Neural crest cell (in vitro differentiated cells): ENCODE measurements around the gene CIAO3. TPM values are rescaled to one million over a fixed set of nuclear protein-coding genes. Genes with fewer than 3 reads are reported as not detected.

Experiments
- DNase-seq: peaks from one replicate; pipeline ENCODE4 v3.0.0; 2021; ENCODE audit warnings: low read depth, mixed read lengths, low spot score
- H3K27ac Mint-ChIP-seq: one replicate; pipeline ENCODE4 v1.8.0; 2021; ENCODE audit warnings: mild to moderate bottlenecking, mixed read lengths; ENCODE audit not compliant: unreplicated experiment
- H3K27me3 Mint-ChIP-seq: 2 replicates; pipeline ENCODE4 v1.8.0; 2021; ENCODE audit warnings: low read depth, mild to moderate bottlenecking, mixed read lengths
- H3K36me3 Mint-ChIP-seq: 2 replicates; pipeline ENCODE4 v1.8.0; 2021; ENCODE audit warnings: low read depth, mild to moderate bottlenecking, mixed read lengths
- H3K4me1 Mint-ChIP-seq: 2 replicates; pipeline ENCODE4 v1.8.0; 2021; ENCODE audit warnings: mixed read lengths
- H3K4me3 Mint-ChIP-seq: one replicate; pipeline ENCODE4 v1.8.0; 2021; ENCODE audit warnings: mild to moderate bottlenecking, mixed read lengths
- H3K9me3 Mint-ChIP-seq: 2 replicates; pipeline ENCODE4 v1.8.0; 2021; ENCODE audit warnings: mixed read lengths
- total RNA-seq: library from RNA; stranded (reverse); gene quantifications from 2 replicates; pipeline ENCODE4 v1.2.1, GENCODE V29; 2021
- TF ChIP-seq, protein P1 (sequence below): fragments of 200-600 bp; sonication (generic); conservative IDR thresholded peaks from 2 replicates; pipeline ENCODE4 v1.5.0; 2021; ENCODE audit warnings: antibody characterized with exemption, mild to moderate bottlenecking

The CIAO3 gene
- total RNA-seq, 1 donor from 2014 or later, result 45.9 TPM

DNA sequence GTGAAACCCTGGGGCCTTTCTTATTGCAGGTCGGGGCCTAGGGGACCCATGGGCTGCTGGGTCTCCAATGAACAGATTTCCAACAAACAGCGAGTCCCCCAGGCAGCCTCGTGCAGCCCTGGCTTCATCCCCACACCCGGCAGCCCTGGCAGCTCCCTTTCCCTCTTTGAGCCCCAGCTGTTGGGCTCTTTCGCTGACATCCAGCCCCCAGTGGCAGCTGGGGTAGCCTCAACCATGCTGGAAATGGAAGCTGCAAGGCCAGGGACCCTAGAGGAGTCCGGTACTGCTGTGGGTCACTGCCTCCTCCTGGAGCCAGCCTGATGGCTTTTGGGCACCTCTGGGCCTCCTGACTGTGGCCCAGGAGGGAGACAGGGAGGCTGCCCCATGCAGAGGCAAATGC, 41.5 kb upstream of the CIAO3 start:
- no peak overlapping the region for H3K27ac Mint-ChIP-seq

GRCh38 chr16:781346-782010, 40.7 kb upstream of the CIAO3 start:
- no peaks in the 10 kb centered on the region for H3K4me1 Mint-ChIP-seq
- DNase-seq, result no peak
- TF ChIP-seq, protein P1, sequence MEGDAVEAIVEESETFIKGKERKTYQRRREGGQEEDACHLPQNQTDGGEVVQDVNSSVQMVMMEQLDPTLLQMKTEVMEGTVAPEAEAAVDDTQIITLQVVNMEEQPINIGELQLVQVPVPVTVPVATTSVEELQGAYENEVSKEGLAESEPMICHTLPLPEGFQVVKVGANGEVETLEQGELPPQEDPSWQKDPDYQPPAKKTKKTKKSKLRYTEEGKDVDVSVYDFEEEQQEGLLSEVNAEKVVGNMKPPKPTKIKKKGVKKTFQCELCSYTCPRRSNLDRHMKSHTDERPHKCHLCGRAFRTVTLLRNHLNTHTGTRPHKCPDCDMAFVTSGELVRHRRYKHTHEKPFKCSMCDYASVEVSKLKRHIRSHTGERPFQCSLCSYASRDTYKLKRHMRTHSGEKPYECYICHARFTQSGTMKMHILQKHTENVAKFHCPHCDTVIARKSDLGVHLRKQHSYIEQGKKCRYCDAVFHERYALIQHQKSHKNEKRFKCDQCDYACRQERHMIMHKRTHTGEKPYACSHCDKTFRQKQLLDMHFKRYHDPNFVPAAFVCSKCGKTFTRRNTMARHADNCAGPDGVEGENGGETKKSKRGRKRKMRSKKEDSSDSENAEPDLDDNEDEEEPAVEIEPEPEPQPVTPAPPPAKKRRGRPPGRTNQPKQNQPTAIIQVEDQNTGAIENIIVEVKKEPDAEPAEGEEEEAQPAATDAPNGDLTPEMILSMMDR, result no peak
- no peaks in the 10 kb centered on the region for H3K36me3 Mint-ChIP-seq
- no peak overlapping the region for H3K27ac Mint-ChIP-seq
- H3K4me3 Mint-ChIP-seq, result no peak overlapping the region
- H3K27me3 Mint-ChIP-seq, result no peaks in the 10 kb centered on the region
- H3K9me3 Mint-ChIP-seq, result no peaks in the 10 kb centered on the region

More for the DNA sequence above, 41.5 kb upstream of the CIAO3 start:
- Mint-ChIP-seq H3K36me3 (no peaks in the 10 kb centered on the region), H3K4me3 (no peak overlapping the region), H3K4me1 (no peaks in the 10 kb centered on the region), H3K27me3 (no peaks in the 10 kb centered on the region), H3K9me3 (no peaks in the 10 kb centered on the region)
- TF ChIP-seq, protein P1, result no peak
- no peak for DNase-seq

GRCh38 chr16:780296-780695, 39.5 kb upstream of the CIAO3 start:
- Mint-ChIP-seq H3K4me3 (no peak overlapping the region), H3K9me3 (no peaks in the 10 kb centered on the region), H3K27me3 (no peaks in the 10 kb centered on the region), H3K36me3 (no peaks in the 10 kb centered on the region), H3K4me1 (no peaks in the 10 kb centered on the region), H3K27ac (no peak overlapping the region)
- TF ChIP-seq, protein P1, result no peak
- no peak for DNase-seq

GRCh38 chr16:779561-779960, 38.8 kb upstream of the CIAO3 start:
- DNase-seq, result no peak
- Mint-ChIP-seq H3K27ac (no peak overlapping the region), H3K9me3 (no peaks in the 10 kb centered on the region), H3K4me3 (no peak overlapping the region), H3K36me3 (no peaks in the 10 kb centered on the region), H3K4me1 (no peaks in the 10 kb centered on the region), H3K27me3 (no peaks in the 10 kb centered on the region)
- TF ChIP-seq, protein P1, result no peak

- TF ChIP-seq, protein P1, result no peak
- no peak overlapping the region for H3K27ac Mint-ChIP-seq
- no peaks in the 10 kb centered on the region for H3K9me3 Mint-ChIP-seq
- H3K4me3 Mint-ChIP-seq, result no peak overlapping the region
- no peak for DNase-seq
- H3K27me3 Mint-ChIP-seq, result no peaks in the 10 kb centered on the region
- H3K4me1 Mint-ChIP-seq, result no peaks in the 10 kb centered on the region
- no peaks in the 10 kb centered on the region for H3K36me3 Mint-ChIP-seq
These were observed 38.2 kb upstream of the CIAO3 start for GRCh38 chr16:778909-779527.
